PC-9 (cell line): Measurements from ENCODE around the gene SMTNL2. TPM values are rescaled to one million over a fixed set of nuclear protein-coding genes. Genes with fewer than 3 reads are reported as not detected.

Experiments
- BruUV-seq: library from RNA; stranded (reverse); fragments of 400-500 nt; replicated peaks from 2 replicates; lab custom pipeline; 2021; lab: Mats Ljungman, UMichigan
- CTCF ChIA-PET: fragments of 300-600 bp; sonication (Branson Sonifier 250); formaldehyde crosslinking; loops from one replicate; lab custom pipeline; 2022; ENCODE audit warnings: antibody characterized with exemption; lab: Charles Lee
- POLR2A ChIA-PET: fragments of 300-600 bp; sonication (Branson Sonifier 250); formaldehyde crosslinking; loops from one replicate; lab custom pipeline; 2022; ENCODE audit warnings: antibody characterized with exemption; ENCODE audit not compliant: unreplicated experiment; lab: Charles Lee
- DNase-seq, 2 experiments: peaks; one replicate each; pipeline versions ENCODE4 v3.0.0 to v3.0.0-alpha.2; 2015 to 2022; ENCODE audit warnings: mixed read lengths in 1 of 2
- H2AFZ ChIP-seq: fragments of 200-600 bp; sonication (generic); 2 replicates; pipeline ENCODE4 v1.8.1; 2017; ENCODE audit warnings: antibody characterized with exemption
- H3F3A ChIP-seq: fragments of 200-600 bp; sonication (generic); 2 replicates; pipeline ENCODE4 v1.8.1; 2017; ENCODE audit warnings: antibody characterized with exemption, mild to moderate bottlenecking, low read depth; ENCODE audit not compliant: insufficient read depth
- H3K27ac ChIP-seq: fragments of 200-600 bp; sonication (generic); 2 replicates; pipeline ENCODE4 v1.6.1; 2016; ENCODE audit warnings: mixed run types
- H3K27me3 ChIP-seq: fragments of 200-600 bp; sonication (generic); 2 replicates; pipeline ENCODE4 v1.6.1; 2016; ENCODE audit warnings: low read depth, mixed run types; ENCODE audit not compliant: insufficient read depth
- H3K36me3 ChIP-seq: fragments of 200-600 bp; sonication (generic); 2 replicates; pipeline ENCODE4 v1.6.1; 2016; ENCODE audit warnings: low read depth, mixed run types
- H3K4me1 ChIP-seq: fragments of 200-600 bp; sonication (generic); replicated peaks from 2 replicates; pipeline ENCODE4 v1.6.1; 2016; ENCODE audit warnings: mixed run types; ENCODE audit not compliant: insufficient read depth
- H3K4me2 ChIP-seq: fragments of 200-600 bp; sonication (generic); 2 replicates; pipeline ENCODE4 v1.6.1; 2017; ENCODE audit warnings: mixed run types
- H3K4me3 ChIP-seq: fragments of 200-600 bp; sonication (generic); 2 replicates; pipeline ENCODE4 v1.6.1; 2016; ENCODE audit warnings: mixed run types
- H3K79me2 ChIP-seq: fragments of 200-600 bp; sonication (generic); 2 replicates; pipeline ENCODE4 v1.6.1; 2017; ENCODE audit warnings: low read depth, mixed run types
- H3K9me2 ChIP-seq: fragments of 200-600 bp; sonication (generic); 2 replicates; pipeline ENCODE4 v1.8.1; 2017; ENCODE audit warnings: mild to moderate bottlenecking; ENCODE audit not compliant: insufficient read depth
- H3K9me3 ChIP-seq: fragments of 200-600 bp; sonication (generic); 2 replicates; pipeline ENCODE4 v1.8.1; 2016; ENCODE audit warnings: low read depth; ENCODE audit not compliant: insufficient read depth
- H4K20me1 ChIP-seq: fragments of 200-600 bp; sonication (generic); 2 replicates; pipeline ENCODE4 v1.8.1; 2017; ENCODE audit not compliant: insufficient read depth
- EZH2 ChIP-seq: fragments of 200-600 bp; sonication (generic); IDR thresholded peaks from 2 replicates; pipeline ENCODE4 v1.8.0; 2017; ENCODE audit warnings: antibody characterized with exemption, low read depth
- intact Hi-C: fragments of 100-400 bp; cut with micrococcal nuclease; formaldehyde crosslinking; loops from one replicate; pipeline ENCODE4 v1.10.0; 2022; ENCODE audit not compliant: unreplicated experiment
- total RNA-seq: library from RNA; stranded (reverse); gene quantifications from 2 replicates; pipeline ENCODE4 v1.2.3, GENCODE V29; 2021
- TF ChIP-seq, protein P1 (sequence below): fragments of 200-600 bp; sonication (generic); conservative IDR thresholded peaks from 2 replicates; pipeline ENCODE4 v1.6.1; 2017; ENCODE audit warnings: mixed run types, antibody characterized with exemption, mild to moderate bottlenecking, moderate library complexity

Gene SMTNL2
- total RNA-seq, 1 experiment from 2014 or later: not detected

DNA sequence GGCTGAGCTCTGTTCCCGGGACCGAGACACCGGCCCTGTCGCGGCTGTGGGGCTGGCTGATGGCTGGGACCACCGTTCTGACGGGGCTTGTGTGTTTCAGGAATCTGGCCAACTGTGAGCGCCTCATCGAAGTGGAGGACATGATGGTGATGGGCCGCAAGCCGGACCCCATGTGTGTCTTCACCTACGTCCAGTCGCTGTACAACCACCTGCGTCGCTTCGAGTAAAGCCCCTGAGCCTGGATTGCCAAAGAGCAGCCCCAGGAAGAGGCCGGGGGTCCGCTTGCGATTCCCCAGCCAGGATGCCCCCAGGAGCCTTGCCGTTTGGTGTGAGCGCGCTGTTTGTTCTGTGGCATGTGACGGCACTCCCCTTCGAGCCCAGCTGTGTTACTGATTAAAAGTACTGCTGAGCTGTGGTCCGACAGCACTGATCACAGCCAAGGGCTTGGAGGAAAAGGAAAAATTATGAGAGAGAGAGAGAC is 23.0 kb downstream of the SMTNL2 start:
- Histone ChIP-seq H4K20me1 (no peaks in the 10 kb centered on the region), H3K9me2 (no peaks in the 10 kb centered on the region), H3K27me3 (peaks cover 36% of the 10 kb centered on the region), H2AFZ (no peak overlapping the region), H3K4me3 (no peak overlapping the region), H3K4me1 (no peaks in the 10 kb centered on the region), H3K79me2 (no peaks in the 10 kb centered on the region), H3F3A (no peaks in the 10 kb centered on the region), H3K9me3 (no peaks in the 10 kb centered on the region), H3K36me3 (no peaks in the 10 kb centered on the region), H3K27ac (no peak overlapping the region), H3K4me2 (no peak overlapping the region)
- intact Hi-C loops: no loop called here
- BruUV-seq: no TSS peak
- POLR2A ChIA-PET: no interaction called here
- TF ChIP-seq, protein P1, sequence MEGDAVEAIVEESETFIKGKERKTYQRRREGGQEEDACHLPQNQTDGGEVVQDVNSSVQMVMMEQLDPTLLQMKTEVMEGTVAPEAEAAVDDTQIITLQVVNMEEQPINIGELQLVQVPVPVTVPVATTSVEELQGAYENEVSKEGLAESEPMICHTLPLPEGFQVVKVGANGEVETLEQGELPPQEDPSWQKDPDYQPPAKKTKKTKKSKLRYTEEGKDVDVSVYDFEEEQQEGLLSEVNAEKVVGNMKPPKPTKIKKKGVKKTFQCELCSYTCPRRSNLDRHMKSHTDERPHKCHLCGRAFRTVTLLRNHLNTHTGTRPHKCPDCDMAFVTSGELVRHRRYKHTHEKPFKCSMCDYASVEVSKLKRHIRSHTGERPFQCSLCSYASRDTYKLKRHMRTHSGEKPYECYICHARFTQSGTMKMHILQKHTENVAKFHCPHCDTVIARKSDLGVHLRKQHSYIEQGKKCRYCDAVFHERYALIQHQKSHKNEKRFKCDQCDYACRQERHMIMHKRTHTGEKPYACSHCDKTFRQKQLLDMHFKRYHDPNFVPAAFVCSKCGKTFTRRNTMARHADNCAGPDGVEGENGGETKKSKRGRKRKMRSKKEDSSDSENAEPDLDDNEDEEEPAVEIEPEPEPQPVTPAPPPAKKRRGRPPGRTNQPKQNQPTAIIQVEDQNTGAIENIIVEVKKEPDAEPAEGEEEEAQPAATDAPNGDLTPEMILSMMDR: no peak
- TF ChIP-seq EZH2: no peak
- DNase-seq: no peak
- CTCF ChIA-PET: no interaction called here

DNA sequence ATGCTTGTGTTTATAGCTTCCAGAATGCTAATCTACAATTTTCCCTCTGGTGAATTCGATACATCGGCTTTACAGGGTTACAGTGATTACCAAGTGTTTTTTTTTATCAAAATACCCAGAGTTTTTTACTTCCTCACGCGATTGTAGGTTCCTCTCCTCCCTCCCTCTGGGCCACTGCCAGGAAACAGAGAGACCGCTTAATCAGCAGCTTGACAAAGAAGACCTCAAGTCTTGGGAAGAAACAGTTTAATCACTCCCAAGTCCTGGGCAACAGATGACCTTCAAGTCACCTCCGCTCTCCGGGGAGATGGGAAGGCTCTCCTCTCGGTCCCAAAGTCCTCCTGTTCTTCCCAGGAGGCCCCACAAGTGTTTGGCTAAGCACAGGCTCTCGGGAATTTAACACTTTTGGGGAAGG is 23.5 kb downstream of the SMTNL2 start:
- DNase-seq: no peak
- Histone ChIP-seq H2AFZ (no peak overlapping the region), H3K27me3 (peaks cover 36% of the 10 kb centered on the region), H3K9me2 (no peaks in the 10 kb centered on the region), H3K36me3 (no peaks in the 10 kb centered on the region), H3K27ac (no peak overlapping the region), H3F3A (no peaks in the 10 kb centered on the region), H3K4me3 (no peak overlapping the region), H3K9me3 (no peaks in the 10 kb centered on the region), H3K4me2 (no peak overlapping the region), H3K4me1 (no peaks in the 10 kb centered on the region), H3K79me2 (no peaks in the 10 kb centered on the region), H4K20me1 (no peaks in the 10 kb centered on the region)
- intact Hi-C loops: no loop called here
- TF ChIP-seq, protein P1: no peak
- no peak for TF ChIP-seq EZH2
- POLR2A ChIA-PET: no interaction called here
- CTCF ChIA-PET: no interaction called here
- BruUV-seq: no TSS peak

DNA sequence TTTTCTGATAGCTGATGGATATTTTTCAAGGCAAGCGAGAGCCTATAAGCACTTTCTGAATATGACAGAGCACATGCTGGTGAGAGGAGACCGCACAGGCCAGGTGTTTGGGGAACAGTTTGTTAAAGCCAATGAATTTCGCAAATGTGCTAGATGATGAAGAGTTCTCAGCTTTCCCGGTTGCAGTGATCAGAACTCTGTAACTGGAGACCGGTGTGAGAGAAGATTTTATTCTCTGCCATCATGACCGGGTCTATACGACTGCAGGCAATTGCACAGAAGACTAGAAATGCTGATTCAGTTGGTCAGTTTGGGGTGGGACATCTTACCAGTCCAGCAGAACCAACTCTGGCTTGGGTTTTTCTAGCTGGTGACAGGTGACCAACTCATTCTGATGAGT is 25.4 kb downstream of the SMTNL2 start:
- ChIA-PET POLR2A (interaction anchor here (0.6 kb wide), 1 partner anchor 383 kb away, joined by 4 read pairs; no protein-coding TSS in a partner anchor), CTCF (interaction anchor here (0.5 kb wide), 1 partner anchor 23 kb away, joined by 8 read pairs; no protein-coding TSS in a partner anchor)
- no TSS peak for BruUV-seq
- Histone ChIP-seq H3K36me3 (no peaks in the 10 kb centered on the region), H3K9me3 (no peaks in the 10 kb centered on the region), H3K4me2 (no peak overlapping the region), H3K4me3 (no peak overlapping the region), H2AFZ (no peak overlapping the region), H3K79me2 (no peaks in the 10 kb centered on the region), H3F3A (no peaks in the 10 kb centered on the region), H3K4me1 (no peaks in the 10 kb centered on the region), H3K27me3 (peaks cover 36% of the 10 kb centered on the region), H4K20me1 (no peaks in the 10 kb centered on the region), H3K9me2 (no peaks in the 10 kb centered on the region), H3K27ac (no peak overlapping the region)
- intact Hi-C loops: no loop called here
- TF ChIP-seq, protein P1: no peak
- no peak for TF ChIP-seq EZH2
- no peak for DNase-seq
